NCI-H146 treated with DMSO at 0.1 percent for 48 hours (cell line): Measurements from ENCODE around the gene C3orf22.
"Not testable (repeated sequence)": the region's sequence is repeated elsewhere in the genome, so short reads cannot be mapped to it uniquely, and the experiment has no call there.

ENCODE experiments used
- DNase-seq: peaks from one replicate; lab custom pipeline; 2025; ENCODE audit not compliant: unreplicated experiment; lab: John Stamatoyannopoulos, UW

C3orf22 gene

DNA sequence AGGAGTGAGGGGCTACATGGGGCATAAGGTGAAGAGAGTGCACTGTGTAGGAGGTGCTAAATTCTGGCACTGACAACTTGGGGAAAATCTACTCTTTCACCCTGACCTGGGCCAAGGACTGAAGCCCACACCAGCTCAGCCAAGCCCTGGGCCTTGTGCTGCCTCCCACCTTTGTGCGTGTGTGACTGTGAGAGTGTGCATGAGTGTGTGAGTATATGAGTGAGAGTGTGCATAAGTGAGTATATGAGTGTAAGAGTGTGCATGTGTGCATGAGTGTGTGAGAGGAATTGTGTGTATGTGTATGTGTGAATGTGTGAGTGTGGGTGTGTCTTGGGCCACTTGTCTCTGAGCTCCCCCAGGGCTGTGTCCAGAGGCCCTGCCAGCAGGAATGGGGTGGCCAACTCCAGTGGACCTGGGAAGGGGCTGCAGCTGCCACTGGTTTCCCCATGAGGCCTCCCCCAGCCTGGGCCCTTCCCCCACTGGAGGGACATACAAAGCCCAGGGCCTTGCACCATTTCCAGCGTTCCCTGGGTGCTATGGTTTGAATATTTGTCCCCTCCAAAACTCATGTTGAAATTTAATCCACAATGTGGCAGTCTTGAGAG lies 15.2 kb downstream of the C3orf22 start:
- DNase-seq = no peak

DNA sequence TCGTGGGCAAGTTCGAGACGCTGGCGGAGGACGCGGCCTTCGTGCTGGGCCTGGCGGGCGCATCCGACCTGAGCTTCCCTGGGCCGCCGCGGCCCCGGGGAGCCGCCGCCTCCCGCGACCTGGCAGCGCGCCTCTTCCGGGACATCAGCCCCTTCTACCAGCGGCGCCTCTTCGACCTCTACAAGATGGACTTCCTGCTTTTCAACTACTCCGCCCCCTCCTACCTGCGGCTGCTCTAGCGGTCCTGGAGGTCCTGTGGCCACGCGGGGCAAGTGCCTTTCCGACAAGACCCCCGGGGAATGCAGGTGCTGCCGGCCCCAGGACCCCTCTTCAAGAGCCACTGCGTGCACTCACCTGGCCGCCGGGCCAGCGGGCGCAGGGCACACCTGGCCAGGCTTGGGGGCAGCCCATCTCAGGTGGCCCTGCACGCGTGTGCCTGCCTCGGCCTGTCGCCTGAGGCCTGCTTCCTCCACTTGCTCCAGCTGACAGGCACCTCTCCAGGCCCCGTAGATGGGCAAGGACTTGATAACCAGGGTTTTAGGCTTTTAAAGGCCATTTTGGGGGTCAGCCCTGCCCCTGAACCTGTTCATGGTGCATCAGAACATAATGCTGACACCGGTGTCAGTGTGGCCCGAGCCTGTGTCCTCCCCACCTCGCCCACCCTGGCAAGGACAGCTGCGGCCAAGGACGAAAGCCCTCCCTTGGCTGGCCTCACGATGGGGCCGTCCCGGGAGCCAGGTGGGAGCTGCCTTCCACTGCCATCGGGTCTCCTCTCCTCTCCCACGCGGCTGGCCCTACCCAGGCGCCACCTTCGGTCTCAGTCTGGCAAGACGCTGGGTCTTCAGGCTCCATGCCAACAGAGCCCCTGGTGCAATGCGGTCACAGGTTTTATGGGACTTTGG lies 16.1 kb downstream of the C3orf22 start:
- no peak for DNase-seq

DNA sequence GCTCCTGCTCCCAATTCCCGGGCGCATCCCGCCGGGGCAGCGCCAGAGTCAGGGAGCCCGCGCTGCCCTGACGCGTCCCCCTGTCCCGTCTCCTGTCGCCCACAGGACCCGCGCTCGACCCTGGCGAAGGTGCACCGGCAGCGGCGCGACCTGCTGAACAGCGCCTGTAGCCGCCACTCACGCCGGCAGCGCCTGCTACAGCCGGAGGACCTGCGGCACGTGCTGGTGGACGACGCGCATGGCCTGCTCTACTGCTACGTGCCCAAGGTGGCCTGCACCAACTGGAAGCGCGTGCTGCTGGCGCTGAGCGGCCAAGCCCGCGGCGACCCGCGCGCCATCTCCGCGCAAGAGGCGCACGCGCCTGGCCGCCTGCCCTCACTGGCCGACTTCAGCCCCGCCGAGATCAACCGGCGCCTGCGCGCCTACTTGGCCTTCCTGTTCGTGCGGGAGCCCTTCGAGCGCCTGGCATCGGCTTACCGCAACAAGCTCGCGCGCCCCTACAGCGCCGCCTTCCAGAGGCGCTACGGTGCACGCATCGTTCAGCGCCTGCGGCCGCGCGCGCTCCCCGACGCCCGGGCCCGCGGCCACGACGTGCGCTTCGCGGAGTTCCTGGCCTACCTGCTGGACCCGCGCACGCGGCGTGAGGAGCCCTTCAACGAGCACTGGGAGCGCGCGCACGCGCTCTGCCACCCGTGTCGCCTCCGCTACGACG lies 16.9 kb downstream of the C3orf22 start:
- no peak for DNase-seq

DNA sequence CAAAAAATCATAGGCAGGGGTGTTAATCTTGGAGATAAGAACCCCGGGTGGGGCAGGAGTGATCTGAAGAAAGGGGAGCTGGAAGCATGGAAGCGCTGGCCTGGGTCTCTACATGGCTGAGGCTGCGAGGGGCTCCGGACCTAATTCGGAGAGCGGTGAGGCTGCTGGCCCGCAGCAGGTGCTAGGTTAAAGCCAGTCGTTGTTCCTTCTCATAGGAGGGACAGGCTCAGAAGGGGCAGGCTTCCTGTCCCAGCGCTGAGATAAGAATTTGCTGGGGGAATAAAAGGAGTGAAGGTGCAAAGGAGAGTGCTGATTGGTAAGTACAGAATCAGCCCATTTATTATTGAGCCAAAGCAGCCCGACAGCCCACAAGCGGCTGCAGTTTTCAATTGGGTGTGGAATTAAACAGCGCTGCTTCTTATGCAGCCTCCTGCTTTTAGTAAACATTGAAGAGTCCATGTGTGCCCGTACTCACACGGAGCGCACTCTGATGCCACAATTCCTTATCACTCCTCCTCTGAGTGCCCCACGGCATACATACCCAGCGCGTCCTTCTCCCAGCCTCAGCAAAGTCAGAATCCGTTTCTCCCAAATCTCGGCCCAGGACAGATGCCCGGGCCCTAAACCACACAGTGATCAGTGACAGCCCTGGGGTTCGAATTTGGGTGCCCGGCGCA lies 17.6 kb downstream of the C3orf22 start:
- DNase-seq = no peak

DNA sequence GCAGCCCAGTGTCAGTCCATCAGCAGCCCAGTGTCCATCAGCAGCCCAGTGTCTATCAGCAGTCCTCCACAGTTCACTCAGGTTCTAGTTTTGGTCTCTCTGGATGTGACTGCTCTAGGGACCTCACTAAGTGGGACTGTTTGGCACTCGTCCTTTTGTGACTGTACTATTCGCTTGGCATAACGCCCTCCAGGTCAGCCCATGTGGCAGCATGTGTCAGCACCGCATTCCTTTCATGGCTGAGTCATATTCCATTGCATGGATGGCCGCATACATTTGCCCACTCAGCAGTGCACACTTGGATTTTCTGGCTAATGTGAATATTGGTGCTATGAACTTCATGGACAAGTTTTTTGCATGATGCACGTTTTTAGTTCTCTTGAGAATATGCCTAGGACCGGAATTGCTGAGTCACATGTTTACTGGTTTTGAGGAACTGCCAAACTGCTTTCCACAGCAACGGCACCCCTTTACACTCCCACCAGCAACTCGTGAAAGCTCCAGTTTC lies 18.3 kb downstream of the C3orf22 start:
- no peak for DNase-seq

DNA sequence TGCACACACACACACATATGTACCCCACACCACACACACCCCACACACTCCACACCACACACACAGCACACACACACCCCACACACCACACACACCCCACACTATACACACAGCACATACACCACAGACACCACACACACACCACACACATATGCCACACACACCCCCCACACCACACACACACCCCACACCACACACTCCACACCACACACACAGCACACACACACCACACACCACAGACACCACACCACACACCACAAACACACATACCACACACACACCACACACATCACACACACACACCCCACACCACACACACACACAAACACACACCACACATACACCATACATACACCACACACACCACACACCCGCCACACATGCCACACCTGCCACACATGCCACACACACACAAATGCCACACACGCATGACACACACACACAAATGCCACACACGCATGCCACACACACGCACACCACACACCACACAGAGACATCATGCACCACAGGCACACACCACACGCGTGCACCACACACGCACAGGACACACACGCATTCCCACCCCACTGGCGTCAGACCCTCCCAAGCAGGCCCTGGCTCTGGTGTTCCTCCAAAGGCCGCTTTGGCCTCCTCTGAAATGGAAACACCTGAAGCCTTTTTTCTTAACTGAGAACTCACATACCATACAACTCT lies 19.0 kb downstream of the C3orf22 start:
- no peak for DNase-seq

DNA sequence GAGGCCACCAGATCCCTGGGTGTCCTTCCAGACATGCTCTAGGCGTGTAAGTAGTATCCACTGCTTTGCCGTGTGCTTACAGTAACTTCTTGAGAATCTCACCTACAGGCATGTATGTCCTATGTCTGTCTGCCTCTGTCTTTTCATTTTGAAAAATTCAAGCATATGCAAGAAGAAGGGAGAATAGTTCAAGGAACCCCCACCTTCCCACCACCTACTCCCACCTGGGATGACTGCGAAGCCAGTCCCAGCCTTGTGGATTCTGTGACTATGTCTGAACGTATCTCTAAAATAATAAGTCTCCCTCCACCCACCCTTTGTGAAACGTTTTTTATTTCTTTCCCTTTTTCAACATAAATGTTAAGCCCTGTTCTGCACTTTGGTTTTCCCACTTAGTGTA lies 19.8 kb downstream of the C3orf22 start:
- DNase-seq = no peak

DNA sequence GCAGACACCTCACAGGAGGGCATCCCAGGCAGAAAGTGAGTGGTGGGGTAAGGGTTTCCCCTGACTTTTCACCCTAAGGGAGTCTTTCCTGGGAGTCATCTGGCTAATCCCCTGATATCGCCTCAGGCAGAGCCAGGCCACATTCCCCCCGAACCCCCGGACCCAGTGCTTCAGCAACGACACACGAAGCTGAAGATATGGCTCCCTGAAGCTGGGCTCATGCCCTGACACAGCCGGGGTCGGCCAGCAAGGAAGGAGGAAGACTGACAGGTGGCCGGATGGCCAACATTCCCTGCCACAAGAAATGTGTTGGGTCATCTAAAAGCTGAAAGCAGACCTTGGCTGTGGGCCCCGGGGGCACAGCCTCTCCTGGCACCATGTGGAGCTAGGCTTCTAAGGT lies 20.4 kb downstream of the C3orf22 start:
- no peak for DNase-seq

DNA sequence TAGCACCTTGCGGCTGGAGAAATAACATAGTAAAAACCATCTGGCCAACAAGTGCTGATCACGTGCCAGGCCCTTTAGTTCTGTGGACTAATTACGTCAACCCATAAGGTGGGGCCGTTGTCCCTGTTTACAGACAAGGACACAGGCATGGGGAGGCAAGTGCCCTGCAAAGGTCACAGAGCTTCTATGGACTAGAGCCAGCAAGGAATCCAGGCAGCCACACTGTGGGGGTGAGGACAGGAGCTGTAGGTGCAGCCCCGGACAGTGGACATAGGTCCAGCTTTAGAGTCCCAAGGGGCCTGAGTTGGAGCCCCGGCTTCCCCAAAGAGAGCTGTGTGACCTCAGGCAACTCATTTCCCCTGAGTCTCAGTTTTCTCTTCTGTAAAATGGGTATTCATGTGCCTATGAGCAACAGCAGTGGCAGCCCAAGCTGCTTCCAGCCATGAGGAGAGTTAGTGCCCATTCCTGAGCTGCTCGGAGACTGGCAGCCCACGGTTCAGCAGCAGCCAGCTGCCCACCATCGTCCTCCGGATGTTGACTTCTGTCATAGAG lies 20.9 kb downstream of the C3orf22 start:
- DNase-seq = no peak

DNA sequence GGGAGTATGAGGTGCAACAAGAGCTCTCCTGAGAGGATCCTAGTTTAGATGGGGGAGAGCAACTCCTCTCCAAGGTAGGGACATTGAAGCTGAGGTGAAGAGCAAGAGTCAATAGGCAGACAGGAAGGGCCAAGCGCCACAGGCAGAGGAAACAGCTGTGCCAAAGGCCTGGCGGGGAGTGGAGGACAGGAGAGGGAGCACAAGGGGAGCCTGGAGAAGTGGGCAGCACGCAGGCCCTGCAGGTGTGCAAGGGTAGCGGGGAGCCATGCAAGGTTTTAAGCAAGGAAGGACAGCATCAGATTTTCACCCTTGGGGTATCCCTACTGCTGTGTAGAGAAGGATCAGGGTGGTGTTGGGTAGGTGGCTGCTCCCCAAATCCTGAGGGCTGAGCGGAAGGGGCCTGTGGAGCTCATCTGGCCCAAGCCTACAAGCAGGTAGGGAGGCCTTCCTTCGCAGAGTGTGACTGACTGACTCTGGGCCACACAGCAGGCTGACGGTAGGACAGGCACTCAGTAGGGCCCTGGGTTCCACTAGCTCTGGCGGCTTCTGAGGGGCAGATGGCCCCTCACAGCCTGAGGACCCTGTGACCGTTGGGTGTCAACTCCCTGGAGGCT lies 21.5 kb downstream of the C3orf22 start:
- no peak for DNase-seq

DNA sequence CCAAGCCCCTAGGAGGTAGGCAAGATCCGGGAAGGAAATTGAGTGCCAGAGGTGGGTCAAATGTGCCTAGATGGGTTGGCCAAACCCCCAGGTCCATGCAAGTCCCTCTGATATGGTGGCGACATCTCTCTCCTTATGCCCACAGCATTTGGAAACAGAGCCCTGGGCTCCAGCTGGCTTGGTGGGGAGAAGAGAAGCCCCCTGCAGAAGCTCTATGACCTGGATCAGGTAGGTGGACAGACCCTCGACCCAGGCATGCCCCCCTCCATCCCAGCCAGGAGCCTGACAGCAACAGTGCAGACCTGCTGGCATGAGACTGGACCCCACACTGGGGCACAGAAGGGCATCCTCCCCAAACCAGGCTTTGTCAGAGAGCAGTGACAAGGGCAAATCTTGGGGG lies 22.6 kb downstream of the C3orf22 start:
- DNase-seq = no peak

DNA sequence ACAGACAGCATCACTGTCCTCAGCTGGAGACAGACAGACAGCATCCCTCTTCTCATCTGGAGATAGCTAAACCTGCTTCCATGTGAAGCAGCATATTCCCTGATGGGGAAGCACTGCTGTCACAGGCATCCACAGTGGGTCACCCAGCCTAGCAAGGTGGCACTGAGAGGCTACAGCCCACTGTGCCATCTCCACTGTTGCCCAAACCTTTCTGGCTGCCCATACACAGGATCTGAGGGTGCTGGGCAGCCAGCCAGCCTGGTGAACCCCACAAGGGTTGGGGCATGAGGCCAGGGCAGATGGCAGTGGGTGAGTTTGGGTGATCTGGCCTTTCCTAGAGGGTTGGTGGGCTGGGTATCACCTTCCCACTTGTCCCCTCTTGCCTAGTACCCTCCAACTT lies 23.1 kb downstream of the C3orf22 start:
- DNase-seq = no peak

DNA sequence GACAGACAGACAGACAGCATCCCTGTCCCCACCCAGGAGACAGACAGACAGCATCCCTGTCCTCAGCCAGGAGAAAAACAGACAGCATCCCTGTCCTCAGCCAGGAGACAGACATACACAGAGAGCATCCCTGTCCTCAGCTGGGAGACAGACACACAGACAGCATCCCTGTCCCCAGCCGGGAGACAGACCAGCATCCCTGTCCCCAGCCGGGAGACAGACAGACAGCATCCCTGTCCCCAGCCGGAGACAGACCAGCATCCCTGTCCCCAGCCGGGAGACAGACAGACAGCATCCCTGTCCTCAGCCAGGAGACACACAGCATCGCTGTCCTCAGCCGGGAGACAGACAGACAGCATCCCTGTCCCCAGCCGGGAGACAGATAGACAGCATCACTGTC lies 24.0 kb downstream of the C3orf22 start:
- DNase-seq = not testable (repeated sequence)

DNA sequence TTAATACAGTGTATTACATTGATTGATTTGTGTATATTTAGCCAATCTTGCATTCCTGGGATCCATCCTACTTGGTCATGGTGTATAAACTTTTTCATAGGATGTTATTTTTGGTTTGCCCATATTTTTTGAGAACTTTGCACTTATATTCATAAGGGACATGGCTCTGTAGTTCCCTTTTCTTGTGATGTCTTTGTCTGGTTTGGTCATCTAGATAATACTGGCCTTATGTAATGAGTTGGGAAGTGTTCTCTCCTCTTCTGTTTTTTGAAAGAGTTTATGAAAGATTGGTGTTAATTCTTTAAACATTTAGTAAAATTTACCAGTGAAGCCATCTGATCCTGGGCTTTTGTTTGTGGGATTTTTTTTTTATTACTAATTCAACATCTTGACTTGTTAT lies 25.2 kb downstream of the C3orf22 start:
- no peak for DNase-seq

DNA sequence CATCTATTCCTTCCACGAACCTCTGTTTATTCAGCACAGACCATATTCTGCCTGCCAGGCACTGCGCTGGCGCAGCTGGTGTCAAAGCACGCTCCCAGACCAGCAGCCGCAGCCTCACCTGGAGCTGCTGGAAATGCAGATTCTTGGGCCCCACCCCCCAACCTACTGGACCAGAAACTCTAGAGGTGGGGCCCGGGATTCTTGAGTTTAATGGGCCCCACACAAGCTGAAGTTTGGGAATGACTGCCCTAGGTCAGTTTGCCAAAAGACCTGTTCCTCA lies 27.7 kb downstream of the C3orf22 start:
- no peak for DNase-seq

DNA sequence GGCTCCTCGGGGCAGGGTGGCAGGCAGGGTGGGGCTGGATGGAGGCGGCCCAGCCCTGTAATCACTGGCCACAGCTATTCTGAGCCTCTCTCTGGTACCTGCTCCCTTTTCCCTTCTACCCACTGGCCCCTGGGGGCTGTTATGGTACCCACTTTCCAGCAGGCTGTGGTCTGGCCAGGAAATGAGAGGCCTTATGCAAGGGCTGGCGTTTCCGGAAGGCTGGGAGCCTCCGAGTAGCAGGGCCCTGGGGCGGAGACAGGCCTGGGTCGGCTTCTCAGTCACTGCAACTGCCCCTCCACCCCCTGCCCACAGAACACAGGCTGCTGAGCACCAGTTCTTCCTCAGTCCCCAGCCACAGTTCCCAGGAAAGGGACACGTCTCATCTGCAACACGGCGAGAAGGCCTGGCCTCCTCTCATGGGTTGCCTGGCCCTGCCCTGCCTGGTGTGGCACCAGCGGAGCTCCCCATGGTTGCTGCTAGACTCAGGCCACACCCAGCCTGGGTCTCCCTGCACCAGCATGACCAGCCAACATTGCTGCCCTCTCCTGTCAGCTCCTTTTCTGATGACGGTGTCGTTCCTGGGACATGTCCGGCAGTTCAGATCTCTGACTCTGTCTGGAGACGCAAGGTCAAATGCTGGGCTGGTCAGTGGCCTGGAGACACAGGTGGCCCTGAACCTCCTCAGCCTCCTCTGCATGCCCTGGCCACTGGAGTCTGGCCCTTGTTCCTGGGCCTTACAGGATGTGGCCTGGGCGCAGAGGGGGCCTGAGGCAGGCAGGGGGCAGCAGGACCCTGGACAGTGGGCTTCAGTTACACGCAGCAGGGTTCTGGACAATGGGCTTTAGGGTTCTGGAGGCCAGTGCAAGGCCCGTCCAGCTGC lies 28.3 kb downstream of the C3orf22 start:
- no peak for DNase-seq

DNA sequence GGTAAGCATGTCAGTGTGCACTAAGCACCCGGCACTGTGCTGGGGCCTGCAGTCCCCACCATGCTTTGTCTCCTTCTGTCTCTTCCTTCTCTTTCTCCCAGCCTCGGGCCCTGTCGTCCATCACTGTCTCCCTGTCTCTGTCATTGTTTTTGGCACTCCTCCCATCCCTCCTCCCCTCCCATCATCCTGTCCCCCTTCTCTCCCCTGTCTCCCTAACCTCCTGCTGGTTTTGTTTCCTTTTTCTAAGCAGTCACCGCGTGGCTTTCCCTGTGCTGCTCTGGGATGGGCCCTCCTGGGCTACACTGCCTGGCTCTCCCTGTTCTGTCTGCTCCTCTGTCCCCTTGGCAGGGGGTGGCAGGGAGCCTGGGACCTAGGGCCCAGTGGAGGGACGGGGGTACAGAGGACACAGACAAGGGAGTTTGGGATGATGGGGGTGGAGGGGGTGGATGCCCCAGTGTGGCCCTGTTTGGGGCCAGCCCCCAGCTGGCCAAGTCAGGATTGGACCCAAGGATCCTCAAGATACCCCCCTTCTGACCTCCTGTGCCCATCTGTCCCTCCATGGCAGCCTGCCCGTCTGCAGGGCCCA lies 29.1 kb downstream of the C3orf22 start:
- no peak for DNase-seq

DNA sequence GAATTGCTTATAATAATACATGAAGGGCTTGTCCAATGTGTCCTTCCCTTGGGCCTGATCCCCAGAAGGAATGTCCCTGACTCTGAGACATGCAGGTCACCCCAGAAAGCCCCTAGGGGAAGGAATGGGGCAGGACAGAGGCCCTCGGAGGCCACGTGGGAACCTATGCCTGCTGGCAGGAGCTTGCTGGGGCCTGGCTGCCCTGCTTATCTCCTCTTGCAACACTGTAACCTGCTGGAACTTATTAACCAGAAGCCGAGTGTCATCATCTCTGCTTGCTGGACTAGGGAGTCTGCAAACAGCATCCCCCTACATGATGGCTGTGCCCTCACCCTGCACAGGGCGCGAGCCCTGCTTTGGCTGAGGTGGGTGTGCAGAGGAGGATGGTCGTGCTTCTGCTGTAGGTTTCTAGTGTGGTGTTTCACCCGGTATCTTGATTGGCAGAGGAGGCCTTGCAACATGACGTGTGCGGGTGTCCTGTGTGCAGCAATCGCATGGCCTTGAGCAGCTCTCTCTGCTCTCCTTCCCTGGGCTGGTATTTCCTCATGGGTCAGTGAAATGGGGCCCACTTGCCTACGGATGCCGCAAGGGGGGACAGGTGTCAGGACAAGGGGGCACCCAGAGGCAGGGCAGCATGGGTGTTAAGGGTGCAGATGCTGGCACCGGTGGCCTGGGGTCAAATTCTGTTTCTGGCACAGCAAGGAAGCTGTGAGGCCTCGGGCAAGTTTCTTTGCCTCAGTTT lies 29.8 kb downstream of the C3orf22 start:
- no peak for DNase-seq
